OCI-LY1 (cell line): Measurements from ENCODE around the gene OR4N5.

Experiments
- EZH2 ChIP-seq: fragments of 200-600 bp; sonication (generic), shearing (Covaris generic); IDR thresholded peaks from 2 replicates; pipeline ENCODE4 v1.8.0; 2017; ENCODE audit warnings: borderline replicate concordance, mixed run types, mild to moderate bottlenecking, antibody characterized with exemption, low read length, moderate library complexity, mixed read lengths
- TF ChIP-seq, protein P1 (sequence below): fragments of 200-600 bp; sonication (generic), shearing (Covaris generic); IDR thresholded peaks from 2 replicates; pipeline ENCODE4 v1.5.1; 2017; ENCODE audit warnings: mild to moderate bottlenecking, antibody characterized with exemption, low read length, moderate library complexity, mixed read lengths

DNA sequence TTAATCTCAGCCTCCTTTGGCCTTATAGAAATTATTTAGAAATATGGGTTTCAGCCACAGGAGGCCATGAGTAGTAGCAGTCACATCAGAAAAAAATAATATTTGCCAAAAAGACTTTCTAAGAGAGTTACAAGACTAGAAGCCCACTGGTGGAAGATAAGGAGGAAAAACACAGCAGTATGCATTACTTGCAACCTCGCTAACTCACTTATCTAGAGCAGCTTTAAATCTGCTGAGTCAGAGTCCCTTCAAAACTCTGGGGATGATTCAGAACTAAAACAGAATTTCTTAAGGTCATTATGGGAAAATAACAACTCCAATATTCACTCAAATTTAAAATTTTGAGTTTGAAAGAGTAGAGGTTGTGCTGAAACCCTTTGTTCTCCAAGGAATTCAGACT is 21.9 kb upstream of the OR4N5 start:
- TF ChIP-seq, protein P1, sequence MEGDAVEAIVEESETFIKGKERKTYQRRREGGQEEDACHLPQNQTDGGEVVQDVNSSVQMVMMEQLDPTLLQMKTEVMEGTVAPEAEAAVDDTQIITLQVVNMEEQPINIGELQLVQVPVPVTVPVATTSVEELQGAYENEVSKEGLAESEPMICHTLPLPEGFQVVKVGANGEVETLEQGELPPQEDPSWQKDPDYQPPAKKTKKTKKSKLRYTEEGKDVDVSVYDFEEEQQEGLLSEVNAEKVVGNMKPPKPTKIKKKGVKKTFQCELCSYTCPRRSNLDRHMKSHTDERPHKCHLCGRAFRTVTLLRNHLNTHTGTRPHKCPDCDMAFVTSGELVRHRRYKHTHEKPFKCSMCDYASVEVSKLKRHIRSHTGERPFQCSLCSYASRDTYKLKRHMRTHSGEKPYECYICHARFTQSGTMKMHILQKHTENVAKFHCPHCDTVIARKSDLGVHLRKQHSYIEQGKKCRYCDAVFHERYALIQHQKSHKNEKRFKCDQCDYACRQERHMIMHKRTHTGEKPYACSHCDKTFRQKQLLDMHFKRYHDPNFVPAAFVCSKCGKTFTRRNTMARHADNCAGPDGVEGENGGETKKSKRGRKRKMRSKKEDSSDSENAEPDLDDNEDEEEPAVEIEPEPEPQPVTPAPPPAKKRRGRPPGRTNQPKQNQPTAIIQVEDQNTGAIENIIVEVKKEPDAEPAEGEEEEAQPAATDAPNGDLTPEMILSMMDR = no peak
- TF ChIP-seq EZH2 = no peak
